Measurements from ENCODE around the gene ZNF121.
"Not testable (repeated sequence)": the region's sequence is repeated elsewhere in the genome, so short reads cannot be mapped to it uniquely, and the experiment has no call there.

ZNF121 gene

GRCh38 chr19:9584073-9584833 lies at the start of gene ZNF121:
TSS of gene ZNF121 (minus strand) at chr19:9584504. CDS start at chr19:9568097, 16,407 bp downstream.
- DNase-seq, result peak; percentile 73

DNA sequence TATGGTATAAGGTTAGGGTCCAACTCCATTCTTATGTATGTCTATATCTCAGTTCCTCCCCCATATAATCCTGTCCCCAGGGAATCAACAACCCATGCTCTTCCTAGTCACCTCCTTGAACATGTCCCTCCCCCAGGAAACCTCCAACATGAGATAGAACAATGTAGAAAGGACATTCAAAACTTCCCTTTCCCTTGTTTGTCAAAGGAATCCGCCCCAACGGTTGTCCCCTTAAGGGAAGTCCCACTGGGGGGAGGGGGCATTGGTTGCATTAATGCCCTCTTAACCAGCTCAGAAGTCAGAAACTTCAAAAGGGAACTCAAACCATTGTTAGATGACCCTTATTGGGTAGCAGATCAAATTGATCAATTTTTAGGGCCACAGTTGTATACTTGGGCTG lies 43.6 kb upstream of the ZNF121 start:
- DNase-seq, result no peak

DNA sequence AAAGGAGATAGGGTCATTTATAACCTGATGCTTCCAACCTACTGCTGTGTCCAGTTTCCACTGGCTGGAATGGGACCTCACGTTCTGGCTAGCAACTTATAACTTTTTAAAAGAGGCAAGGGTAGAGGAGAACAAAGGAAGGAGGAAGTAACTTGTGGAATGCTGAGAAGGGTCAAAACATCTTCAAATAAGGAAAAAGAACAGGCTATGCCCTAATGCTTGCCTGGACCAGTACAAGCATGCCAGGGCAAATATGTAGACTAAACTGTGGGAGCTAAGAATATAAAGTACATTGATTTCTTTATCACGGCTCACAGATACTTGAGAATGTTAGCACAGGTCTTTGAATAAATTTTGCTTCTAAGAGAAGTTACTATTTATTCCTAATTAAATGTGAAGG lies 38.2 kb upstream of the ZNF121 start:
- DNase-seq, result no peak

GRCh38 chr19:9621156-9622037 lies 37.1 kb upstream of the ZNF121 start, which contains the start of gene ZNF561:
TSS of gene ZNF561 (minus strand) at chr19:9621232. CDS start at chr19:9619456, 1,776 bp downstream.
- peak; percentile 77 for DNase-seq

GRCh38 chr19:9620842-9621155 lies 36.5 kb upstream of the ZNF121 start:
- no peak for DNase-seq

DNA sequence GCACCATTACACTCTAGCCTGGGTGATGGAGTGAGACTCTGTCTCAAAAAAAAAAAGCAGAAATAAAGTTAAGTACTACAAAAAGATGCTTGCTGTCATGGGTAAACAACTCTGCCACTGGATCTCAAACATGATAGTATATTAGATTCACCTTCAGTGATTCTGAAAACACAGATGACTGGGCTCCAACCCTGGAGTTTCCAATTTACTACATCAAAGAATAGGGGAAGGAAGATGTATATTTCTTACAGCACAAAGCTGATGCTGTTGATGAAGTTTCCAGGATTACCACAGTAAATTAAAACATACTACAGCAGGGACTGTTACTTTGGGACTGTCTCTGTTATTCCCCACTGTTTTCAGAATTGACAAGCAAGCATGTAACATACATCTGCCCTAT lies 31.5 kb upstream of the ZNF121 start:
- DNase-seq, result no peak

- DNase-seq, result no peak
These were observed 26.3 kb upstream of the ZNF121 start for GRCh38 chr19:9610484-9611113.

DNA sequence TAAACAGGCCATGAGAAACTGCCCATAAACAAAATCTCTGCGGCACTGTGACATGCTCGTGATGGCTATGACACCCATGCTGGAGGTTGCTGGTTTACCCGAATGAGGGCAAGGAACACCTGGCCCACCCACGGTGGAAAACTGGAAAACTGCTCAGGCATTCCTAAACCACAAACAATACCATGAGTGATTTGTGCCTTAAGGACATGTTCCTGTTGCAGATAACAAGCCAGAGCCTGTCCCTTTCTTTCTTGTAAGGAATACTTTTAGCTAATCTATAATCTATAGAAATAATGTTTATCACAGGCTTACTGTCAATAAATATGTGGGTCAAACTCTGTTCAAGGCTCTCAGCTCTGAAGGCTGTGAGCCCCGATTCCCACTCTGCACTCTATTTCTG lies 24.6 kb upstream of the ZNF121 start:
- no peak for DNase-seq

DNA sequence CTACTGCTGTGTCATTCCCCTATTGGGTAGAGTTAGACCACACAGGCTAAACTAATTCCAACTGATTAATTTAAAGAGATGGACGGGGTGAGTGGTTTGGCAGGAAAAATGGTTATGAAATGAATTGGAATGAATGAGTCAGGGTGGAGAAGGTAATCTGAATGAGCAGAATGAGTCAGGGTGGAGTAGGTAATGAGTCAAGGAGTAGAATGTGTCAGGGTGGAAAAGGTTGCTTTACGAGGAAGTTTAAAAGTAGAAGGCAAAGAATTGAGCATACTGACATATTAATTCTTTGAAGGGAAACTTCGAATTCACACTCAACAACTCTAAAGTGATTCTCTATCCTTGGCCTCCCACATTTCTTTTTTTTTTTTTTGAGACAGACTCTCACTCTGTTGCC lies 12.7 kb upstream of the ZNF121 start:
- no peak for DNase-seq

- peak; percentile 73 for DNase-seq
These were observed 2.5 kb upstream of the ZNF121 start for GRCh38 chr19:9586764-9587163.

DNA sequence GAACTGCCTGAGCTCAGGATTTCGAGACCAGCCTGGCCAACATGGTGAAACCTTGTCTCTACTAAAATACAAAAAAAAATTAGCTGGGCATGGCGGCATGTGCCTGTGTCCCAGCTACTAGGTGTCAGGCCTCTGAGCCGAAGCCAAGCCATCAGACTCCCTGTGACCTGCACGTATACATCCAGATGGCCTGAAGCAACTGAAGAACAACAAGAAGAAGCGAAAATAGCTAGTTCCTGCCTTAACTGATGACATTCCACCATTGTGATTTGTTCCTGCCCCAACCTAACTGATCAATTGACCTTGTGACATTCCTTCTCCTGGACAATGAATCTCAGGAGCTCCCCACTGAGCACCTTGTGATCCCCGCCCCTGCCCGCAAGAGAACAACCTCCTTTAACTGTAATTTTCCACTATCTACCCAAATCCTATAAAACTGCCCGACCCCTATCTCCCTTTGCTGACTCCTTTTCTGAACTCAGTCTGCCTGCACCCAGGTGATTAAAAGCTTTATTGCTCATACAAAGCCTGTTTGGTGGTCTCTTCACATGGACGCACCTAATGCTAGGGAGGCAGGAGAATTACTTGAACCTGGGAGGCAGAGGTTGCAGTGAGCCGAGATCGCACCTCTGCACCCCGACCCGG lies 2.1 kb downstream of the ZNF121 start:
- not testable (repeated sequence) for DNase-seq

GRCh38 chr19:9580728-9581127 lies 3.6 kb downstream of the ZNF121 start:
- DNase-seq, result no peak

DNA sequence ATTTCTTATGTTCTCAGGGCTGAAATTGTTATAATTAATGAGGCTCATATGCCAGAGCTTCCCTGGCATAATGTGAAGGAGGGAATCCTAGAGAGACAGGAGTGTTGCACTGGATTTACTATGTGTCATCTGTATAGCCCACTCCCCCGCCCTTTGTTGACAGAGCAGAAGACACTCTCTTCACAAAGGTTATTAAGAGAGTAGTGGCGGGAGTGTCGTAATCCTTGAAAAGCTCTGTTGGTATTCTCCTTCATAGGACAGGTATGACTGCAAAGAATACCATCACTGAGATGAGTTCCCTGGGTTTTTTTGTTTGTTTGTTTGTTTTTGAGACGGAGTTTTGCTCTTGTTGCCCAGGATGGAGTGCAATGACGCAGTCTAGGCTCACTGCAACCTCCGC lies 14.0 kb downstream of the ZNF121 start:
- no peak for DNase-seq

DNA sequence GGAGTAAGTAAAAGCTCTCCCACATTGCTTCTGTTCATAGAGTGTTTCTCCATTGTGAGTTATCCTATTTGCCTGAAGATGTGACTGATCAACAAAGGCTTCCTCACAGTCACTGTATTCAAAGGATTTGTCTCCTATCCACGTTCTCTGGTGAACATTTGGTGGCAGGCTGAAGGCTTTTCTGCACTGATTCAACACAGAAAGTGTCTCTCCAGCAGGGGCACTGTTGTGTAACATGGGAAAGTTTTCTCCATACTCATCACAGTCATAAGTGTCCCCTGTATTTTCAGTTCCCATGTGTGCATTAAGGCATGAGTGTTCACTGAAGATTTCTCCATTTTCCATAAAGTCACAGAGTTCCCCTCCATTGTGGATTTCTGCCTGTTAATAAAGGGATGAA lies 17.6 kb downstream of the ZNF121 start:
- no peak for DNase-seq

DNA sequence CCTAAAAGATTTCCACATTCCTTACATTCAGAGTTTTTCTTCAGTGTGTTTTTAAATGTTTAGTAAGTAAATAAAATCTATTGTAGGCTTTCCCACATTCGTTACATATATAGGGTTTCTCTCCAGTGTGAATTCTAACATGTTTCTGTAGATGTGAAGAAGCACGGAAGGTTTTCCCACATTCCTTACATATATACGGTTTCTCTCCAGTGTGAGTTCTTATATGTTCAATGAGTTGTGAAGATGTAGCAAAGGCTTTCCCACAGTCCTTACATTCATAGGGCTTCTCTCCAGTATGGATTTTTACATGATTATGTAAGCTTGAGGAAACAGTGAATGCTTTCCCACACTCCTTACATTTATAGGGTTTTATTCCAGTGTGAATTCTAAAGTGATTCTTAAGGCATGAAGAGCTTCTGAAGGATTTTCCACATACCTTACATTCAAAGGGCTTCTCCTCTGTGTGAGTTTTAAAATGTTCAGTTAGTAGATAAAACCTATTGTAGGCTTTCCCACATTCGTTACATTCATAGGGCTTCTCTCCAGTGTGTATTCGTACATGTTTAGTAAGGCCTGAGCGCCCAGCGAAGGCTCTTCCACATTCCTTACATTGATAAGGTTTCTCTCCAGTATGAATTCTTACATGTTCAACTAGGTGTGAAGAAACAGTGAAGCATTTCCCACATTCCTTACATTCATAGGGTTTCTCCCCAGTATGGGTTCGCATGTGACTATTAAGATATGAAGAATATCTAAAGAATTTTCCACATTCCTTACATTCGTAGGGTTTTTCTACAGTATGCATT lies 18.2 kb downstream of the ZNF121 start:
- no peak for DNase-seq

GRCh38 chr19:9552536-9553274 lies 31.6 kb downstream of the ZNF121 start:
- DNase-seq, result no peak

DNA sequence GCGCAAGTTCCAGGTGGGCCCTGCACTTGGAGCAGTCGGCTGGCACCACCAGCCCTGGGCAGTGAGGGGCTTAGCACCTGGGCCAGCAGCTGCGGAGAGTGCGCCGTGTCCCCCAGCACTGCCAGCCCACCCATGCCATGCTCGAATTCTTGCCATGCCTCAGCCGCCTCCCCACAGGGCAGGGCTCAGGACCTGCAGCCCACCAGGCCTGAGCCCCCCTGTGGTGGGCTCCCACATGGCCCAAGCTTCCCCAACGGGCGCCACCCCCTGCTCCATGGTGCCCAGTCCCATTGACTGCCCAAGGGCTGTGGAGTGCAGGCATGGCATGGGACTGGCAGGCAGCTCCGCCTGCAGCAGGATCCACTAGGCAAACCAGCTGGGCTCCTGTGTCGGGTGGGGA lies 36.4 kb downstream of the ZNF121 start:
- DNase-seq, result no peak

GRCh38 chr19:9541281-9541680 lies 43.0 kb downstream of the ZNF121 start:
- not testable (repeated sequence) for DNase-seq

DNA sequence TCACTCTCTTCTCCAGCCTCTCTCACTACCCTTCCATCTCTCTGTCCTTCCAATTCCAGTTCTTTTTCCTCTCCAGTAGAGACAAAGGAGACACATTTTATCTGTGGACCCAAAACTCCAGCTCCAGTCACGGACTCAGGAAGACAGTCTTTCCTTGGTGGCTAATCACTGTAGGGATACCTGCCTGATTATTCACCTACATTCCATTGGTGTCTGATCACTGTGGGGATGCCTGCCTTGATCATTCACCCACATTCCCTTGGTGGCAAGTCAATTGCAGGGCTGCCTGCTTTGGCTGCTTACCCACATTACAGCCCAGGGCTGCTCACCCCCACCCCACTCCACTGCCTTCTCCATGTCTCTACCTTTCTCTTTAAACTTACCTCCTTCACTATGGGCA lies 44.4 kb downstream of the ZNF121 start:
- not testable (repeated sequence) for DNase-seq

- not testable (repeated sequence) for DNase-seq
These were observed 45.1 kb downstream of the ZNF121 start for GRCh38 chr19:9539201-9539600.
